Esophagus squamous epithelium (tissue), 4 donors: ENCODE data around the gene HLCS.

Experiments
- POLR2A ChIP-seq, 4 donors: fragments of 450-650 bp; IDR thresholded peaks; one replicate each; pipeline ENCODE4 v1.6.1; 2017; ENCODE audit warnings: antibody characterized with exemption in 4 of 4, mild to moderate bottlenecking in 4 of 4, moderate library complexity in 3 of 4
- TF ChIP-seq, protein P1 (sequence below), 6 experiments: fragments of 450-650 bp in 4 of 6; fragments of 200-600 bp in 2 of 6; sonication (generic) in 2 of 6; IDR thresholded peaks; one replicate each; pipeline ENCODE4 v1.5.1; 2016 to 2019; ENCODE audit warnings: antibody characterized with exemption in 6 of 6, mild to moderate bottlenecking in 4 of 6, moderate library complexity in 4 of 6

DNA sequence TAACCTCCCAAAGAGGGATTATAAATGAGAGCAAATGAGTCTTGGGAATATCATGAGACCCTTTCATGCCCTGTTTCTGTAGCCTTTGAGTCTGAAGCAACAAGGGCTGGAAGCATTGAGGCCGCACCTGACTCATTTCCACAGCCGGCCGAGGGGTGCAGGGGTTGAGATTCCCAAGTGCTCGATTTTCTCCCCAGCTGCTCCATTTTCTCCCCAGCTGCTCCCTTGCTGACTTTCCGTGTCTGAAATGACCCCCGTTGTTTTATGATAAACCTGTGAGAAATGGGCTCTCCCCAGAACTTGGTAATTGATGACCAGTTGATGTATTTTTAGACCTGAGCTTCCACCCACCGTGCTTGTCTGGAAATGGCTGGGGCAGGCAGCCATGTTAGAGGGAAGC lies 244.7 kb downstream of the HLCS start:
- no peak for TF ChIP-seq POLR2A (IDR thresholded peaks at IDR 0.05)
- TF ChIP-seq, protein P1, sequence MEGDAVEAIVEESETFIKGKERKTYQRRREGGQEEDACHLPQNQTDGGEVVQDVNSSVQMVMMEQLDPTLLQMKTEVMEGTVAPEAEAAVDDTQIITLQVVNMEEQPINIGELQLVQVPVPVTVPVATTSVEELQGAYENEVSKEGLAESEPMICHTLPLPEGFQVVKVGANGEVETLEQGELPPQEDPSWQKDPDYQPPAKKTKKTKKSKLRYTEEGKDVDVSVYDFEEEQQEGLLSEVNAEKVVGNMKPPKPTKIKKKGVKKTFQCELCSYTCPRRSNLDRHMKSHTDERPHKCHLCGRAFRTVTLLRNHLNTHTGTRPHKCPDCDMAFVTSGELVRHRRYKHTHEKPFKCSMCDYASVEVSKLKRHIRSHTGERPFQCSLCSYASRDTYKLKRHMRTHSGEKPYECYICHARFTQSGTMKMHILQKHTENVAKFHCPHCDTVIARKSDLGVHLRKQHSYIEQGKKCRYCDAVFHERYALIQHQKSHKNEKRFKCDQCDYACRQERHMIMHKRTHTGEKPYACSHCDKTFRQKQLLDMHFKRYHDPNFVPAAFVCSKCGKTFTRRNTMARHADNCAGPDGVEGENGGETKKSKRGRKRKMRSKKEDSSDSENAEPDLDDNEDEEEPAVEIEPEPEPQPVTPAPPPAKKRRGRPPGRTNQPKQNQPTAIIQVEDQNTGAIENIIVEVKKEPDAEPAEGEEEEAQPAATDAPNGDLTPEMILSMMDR (IDR thresholded peaks at IDR 0.05): no peak
